HUES48 (cell line): ENCODE measurements around the gene NALF2.

Experiments used
- H3K27ac ChIP-seq: one replicate; pipeline ENCODE4 v1.7.0; 2013; ENCODE audit warnings: low read depth, low read length, inconsistent platforms
- H3K27me3 ChIP-seq: 2 replicates; pipeline ENCODE4 v1.6.1; 2013; ENCODE audit warnings: mild to moderate bottlenecking, low read length; ENCODE audit not compliant: control insufficient read depth, insufficient read depth
- H3K36me3 ChIP-seq: 2 replicates; pipeline ENCODE4 v1.6.1; 2013; ENCODE audit warnings: low read length; ENCODE audit not compliant: control insufficient read depth, insufficient read depth
- H3K4me1 ChIP-seq: 2 replicates; pipeline ENCODE4 v1.6.1; 2013; ENCODE audit warnings: mild to moderate bottlenecking, low read length; ENCODE audit not compliant: control insufficient read depth, insufficient read depth
- H3K4me3 ChIP-seq: 2 replicates; pipeline ENCODE4 v1.5.1; 2013; ENCODE audit warnings: mild to moderate bottlenecking, low read depth, low read length
- H3K9ac ChIP-seq: 2 replicates; pipeline ENCODE4 v1.6.1; 2013; ENCODE audit warnings: mild to moderate bottlenecking, low read depth, low read length, moderate library complexity
- H3K9me3 ChIP-seq: 2 replicates; pipeline ENCODE4 v1.6.1; 2013; ENCODE audit warnings: low read length; ENCODE audit not compliant: control insufficient read depth, insufficient read depth

NALF2 gene

GRCh38 chrX:69552512-69552911, 48.4 kb downstream of the NALF2 start:
- H3K27ac ChIP-seq, result no peak overlapping the region
- no peak overlapping the region for H3K9ac ChIP-seq
- peaks cover 16% of the 10 kb centered on the region for H3K4me1 ChIP-seq
- H3K27me3 ChIP-seq, result no peaks in the 10 kb centered on the region
- no peaks in the 10 kb centered on the region for H3K36me3 ChIP-seq
- peaks cover 47% of the 10 kb centered on the region for H3K9me3 ChIP-seq
- H3K4me3 ChIP-seq, result no peak overlapping the region
